Neutrophil (primary cell): ENCODE measurements around the gene SLC39A5.
A peak's percentile ranks its signal among the peaks of the same experiment; 100 is the strongest.

Experiments used
- H3K27ac ChIP-seq: fragments of 200-600 bp; sonication (generic); 2 replicates; pipeline ENCODE4 v1.5.1; 2016; ENCODE audit warnings: mild to moderate bottlenecking, moderate library complexity
- H3K27me3 ChIP-seq: fragments of 200-600 bp; sonication (generic); 2 replicates; pipeline ENCODE4 v1.6.0; 2016; ENCODE audit warnings: mild to moderate bottlenecking
- H3K36me3 ChIP-seq: fragments of 200-600 bp; sonication (generic); 2 replicates; pipeline ENCODE4 v1.5.1; 2017
- H3K4me1 ChIP-seq, 2 experiments: fragments of 200-600 bp in 1 of 2; sonication (generic) in 1 of 2; 1 replicate in 1 of 2; 2 replicates in 1 of 2; pipeline versions ENCODE4 v1.5.1 to v1.6.1; 2013 to 2016; ENCODE audit warnings: low read depth in 1 of 2, low read length in 1 of 2, mild to moderate bottlenecking in 1 of 2, moderate library complexity in 1 of 2; ENCODE audit not compliant: control insufficient read depth in 1 of 2, insufficient read depth in 1 of 2
- H3K4me3 ChIP-seq, 2 experiments: fragments of 200-600 bp in 1 of 2; sonication (generic) in 1 of 2; 1 replicate in 1 of 2; 2 replicates in 1 of 2; pipeline ENCODE4 v1.5.1; 2013 to 2016; ENCODE audit warnings: low read depth in 1 of 2, low read length in 1 of 2, mild to moderate bottlenecking in 1 of 2, moderate library complexity in 1 of 2
- H3K9me3 ChIP-seq: fragments of 200-600 bp; sonication (generic); 2 replicates; pipeline ENCODE4 v1.5.1; 2016
- TF ChIP-seq, protein P1 (sequence below): fragments of 200-600 bp; sonication (generic); IDR thresholded peaks from 2 replicates; pipeline ENCODE4 v1.5.1; 2016; ENCODE audit warnings: antibody characterized with exemption

The SLC39A5 gene

GRCh38 chr12:56216461-56216860 lies 13.4 kb upstream of the SLC39A5 start:
- no peak overlapping the region for H3K27ac ChIP-seq
- H3K4me1 ChIP-seq: peaks cover 18 to 19% of the 10 kb centered on the region in 2 experiments
- H3K36me3 ChIP-seq: peaks cover 62% of the 10 kb centered on the region
- no peaks in the 10 kb centered on the region for H3K27me3 ChIP-seq
- TF ChIP-seq, protein P1, sequence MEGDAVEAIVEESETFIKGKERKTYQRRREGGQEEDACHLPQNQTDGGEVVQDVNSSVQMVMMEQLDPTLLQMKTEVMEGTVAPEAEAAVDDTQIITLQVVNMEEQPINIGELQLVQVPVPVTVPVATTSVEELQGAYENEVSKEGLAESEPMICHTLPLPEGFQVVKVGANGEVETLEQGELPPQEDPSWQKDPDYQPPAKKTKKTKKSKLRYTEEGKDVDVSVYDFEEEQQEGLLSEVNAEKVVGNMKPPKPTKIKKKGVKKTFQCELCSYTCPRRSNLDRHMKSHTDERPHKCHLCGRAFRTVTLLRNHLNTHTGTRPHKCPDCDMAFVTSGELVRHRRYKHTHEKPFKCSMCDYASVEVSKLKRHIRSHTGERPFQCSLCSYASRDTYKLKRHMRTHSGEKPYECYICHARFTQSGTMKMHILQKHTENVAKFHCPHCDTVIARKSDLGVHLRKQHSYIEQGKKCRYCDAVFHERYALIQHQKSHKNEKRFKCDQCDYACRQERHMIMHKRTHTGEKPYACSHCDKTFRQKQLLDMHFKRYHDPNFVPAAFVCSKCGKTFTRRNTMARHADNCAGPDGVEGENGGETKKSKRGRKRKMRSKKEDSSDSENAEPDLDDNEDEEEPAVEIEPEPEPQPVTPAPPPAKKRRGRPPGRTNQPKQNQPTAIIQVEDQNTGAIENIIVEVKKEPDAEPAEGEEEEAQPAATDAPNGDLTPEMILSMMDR: no peak
- H3K9me3 ChIP-seq: no peaks in the 10 kb centered on the region
- H3K4me3 ChIP-seq: no peak overlapping the region

DNA sequence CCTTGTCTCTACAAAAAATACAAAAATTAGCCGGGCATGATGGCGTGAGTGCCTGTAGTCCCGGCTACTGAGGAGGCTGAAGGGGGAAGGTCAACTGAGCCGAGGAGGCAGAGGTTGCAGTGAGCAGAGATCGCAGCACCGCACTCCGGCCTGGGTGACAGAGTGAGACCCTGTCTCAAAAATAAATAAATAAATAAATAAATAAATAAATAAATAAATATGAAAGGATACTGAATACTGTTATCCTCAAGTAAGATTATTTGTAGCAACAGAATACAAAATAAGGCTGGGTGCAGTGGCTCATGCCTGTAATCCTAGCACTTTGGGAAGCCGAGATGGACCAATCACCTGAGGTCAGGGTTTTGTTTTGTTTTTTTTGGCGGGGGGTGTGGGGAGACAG lies 10.0 kb upstream of the SLC39A5 start:
- peak overlapping the region in 1 of 2 experiments; percentile 84 for H3K4me3 ChIP-seq

DNA sequence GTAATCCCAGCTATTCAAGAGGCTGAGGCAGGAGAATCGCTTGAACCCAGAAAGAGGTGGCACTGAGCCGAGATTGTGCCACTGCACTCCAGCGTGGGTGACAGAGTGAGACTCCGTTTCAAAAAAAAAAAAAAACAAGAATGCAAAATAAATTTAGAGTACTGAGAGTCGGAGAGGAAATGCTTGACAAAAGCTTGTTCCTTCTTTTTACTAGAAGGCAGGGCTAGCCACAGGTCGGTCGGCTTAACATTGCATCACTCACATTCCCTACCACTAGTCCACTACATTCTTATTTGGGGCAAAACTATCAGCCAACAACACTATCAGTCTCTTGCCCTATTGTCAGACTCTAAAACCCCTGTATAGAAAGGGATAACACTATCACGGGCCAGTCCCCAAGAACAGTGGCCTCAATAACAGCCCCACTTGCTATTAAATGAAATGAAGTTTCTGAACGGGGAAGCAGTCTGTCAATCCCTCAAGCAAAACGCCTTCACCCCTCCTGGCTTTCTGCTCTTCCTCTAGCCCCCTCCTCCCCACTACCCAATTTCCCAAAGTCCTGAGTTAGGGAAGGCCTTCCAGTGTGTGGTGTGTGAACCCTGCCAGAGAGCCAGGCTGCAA lies 9.1 kb upstream of the SLC39A5 start:
- Histone ChIP-seq H3K27ac (peak overlapping the region; percentile 93), H3K36me3 (peaks cover 19% of the 10 kb centered on the region), H3K4me1 (peaks cover 48% of the 10 kb centered on the region in 2 experiments), H3K9me3 (no peaks in the 10 kb centered on the region), H3K4me3 (peak overlapping the region; percentile 84 to 85), H3K27me3 (no peaks in the 10 kb centered on the region)
- TF ChIP-seq, protein P1: no peak

More for the DNA sequence above, 10.0 kb upstream of the SLC39A5 start:
- H3K36me3 ChIP-seq: peaks cover 28% of the 10 kb centered on the region
- peaks cover 47 to 48% of the 10 kb centered on the region in 2 experiments for H3K4me1 ChIP-seq
- TF ChIP-seq, protein P1: no peak
- no peaks in the 10 kb centered on the region for H3K9me3 ChIP-seq
- peak overlapping the region; percentile 93 for H3K27ac ChIP-seq
- H3K27me3 ChIP-seq: no peaks in the 10 kb centered on the region

DNA sequence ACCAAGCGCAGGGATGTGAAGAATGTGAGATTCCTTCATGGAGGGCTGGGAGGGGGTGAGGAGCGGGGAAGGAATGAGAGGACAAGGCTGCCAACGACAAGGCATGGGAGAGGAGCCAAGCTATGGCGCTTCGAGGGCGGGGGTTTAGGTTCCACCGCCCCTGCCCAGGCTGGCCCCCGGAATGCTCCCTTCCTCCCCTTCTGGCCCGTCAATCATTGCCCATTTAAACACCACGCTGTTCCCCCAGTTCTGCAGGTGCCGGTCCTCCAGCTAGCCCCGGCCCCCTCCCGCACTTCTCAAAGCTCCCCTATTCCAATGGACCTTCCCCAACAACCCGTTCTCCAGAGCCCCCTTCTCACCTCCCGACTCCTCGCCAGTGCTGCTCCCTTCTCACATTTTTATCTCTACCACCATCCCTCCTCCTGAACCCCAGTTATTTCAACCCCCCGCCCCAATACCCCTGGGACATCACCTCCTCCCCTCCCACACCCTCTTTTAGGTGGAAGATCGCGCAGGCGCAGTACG lies 8.6 kb upstream of the SLC39A5 start:
- Histone ChIP-seq H3K27ac (peak overlapping the region; percentile 93), H3K9me3 (no peaks in the 10 kb centered on the region), H3K36me3 (peaks cover 14% of the 10 kb centered on the region), H3K27me3 (no peaks in the 10 kb centered on the region), H3K4me1 (peaks cover 48% of the 10 kb centered on the region in 2 experiments), H3K4me3 (peak overlapping the region; percentile 84 to 85)
- TF ChIP-seq, protein P1: no peak

GRCh38 chr12:56221757-56222530 lies 7.9 kb upstream of the SLC39A5 start, which contains the start of gene RNF41:
Gene RNF41, minus strand, starts transcription at chr12:56221922. Its CDS starts 7,875 bp downstream, at chr12:56214047.
- TF ChIP-seq, protein P1: peak; percentile 38
- Histone ChIP-seq H3K27me3 (no peaks in the 10 kb centered on the region), H3K9me3 (no peaks in the 10 kb centered on the region), H3K4me1 (peaks cover 48% of the 10 kb centered on the region in 2 experiments), H3K4me3 (peak within 1 kb of the TSS; percentile 84 to 85), H3K27ac (peak within 1 kb of the TSS; percentile 93), H3K36me3 (peaks cover 8% of the 10 kb centered on the region)
